GM10248 (cell line): ENCODE results near the gene ABCA13.

Source experiments
- CTCF ChIA-PET: fragments of 300-600 bp; sonication (Branson Sonifier 250); formaldehyde crosslinking; extraction: SDS; loops from one replicate; lab custom pipeline; 2021; ENCODE audit warnings: antibody characterized with exemption; lab: Yijun Ruan, JAX
- POLR2A ChIA-PET: fragments of 350-650 bp; sonication (Branson Sonifier 250); formaldehyde crosslinking; extraction: SDS; loops from one replicate; lab custom pipeline; 2020; ENCODE audit warnings: antibody characterized with exemption; lab: Yijun Ruan, JAX
- DNase-seq: peaks from one replicate; pipeline ENCODE4 v3.0.0; 2012; ENCODE audit errors: extremely low spot score
- TF ChIP-seq, protein P1 (sequence below): IDR thresholded peaks from 2 replicates; pipeline ENCODE4 v1.5.1; 2012; ENCODE audit warnings: mild to moderate bottlenecking, low read depth; ENCODE audit errors: extremely low read depth, missing control alignments, control extremely low read depth

ABCA13 gene

DNA sequence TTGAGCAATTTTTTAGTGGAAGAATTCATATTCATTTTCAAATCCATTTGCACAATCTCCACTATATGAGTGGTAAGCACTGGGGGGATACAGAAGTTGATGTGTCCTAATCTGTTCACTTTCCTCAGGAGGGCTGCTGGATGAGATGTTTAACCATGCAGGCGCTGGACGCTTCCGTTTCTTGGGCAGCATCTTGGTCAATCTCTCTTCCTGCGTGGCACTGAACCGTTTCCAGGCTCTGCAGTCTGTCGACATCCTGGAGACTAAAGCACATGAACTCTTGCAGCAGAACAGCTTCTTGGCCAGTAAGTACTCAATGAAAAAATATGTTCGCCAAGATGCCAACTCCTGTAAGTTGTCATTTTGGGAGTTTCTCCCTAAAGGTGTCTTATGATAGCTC lies 179.3 kb downstream of the ABCA13 start:
- ChIA-PET CTCF (no interaction called here), POLR2A (no interaction called here)
- TF ChIP-seq, protein P1, sequence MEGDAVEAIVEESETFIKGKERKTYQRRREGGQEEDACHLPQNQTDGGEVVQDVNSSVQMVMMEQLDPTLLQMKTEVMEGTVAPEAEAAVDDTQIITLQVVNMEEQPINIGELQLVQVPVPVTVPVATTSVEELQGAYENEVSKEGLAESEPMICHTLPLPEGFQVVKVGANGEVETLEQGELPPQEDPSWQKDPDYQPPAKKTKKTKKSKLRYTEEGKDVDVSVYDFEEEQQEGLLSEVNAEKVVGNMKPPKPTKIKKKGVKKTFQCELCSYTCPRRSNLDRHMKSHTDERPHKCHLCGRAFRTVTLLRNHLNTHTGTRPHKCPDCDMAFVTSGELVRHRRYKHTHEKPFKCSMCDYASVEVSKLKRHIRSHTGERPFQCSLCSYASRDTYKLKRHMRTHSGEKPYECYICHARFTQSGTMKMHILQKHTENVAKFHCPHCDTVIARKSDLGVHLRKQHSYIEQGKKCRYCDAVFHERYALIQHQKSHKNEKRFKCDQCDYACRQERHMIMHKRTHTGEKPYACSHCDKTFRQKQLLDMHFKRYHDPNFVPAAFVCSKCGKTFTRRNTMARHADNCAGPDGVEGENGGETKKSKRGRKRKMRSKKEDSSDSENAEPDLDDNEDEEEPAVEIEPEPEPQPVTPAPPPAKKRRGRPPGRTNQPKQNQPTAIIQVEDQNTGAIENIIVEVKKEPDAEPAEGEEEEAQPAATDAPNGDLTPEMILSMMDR, result no peak
- no peak for DNase-seq

DNA sequence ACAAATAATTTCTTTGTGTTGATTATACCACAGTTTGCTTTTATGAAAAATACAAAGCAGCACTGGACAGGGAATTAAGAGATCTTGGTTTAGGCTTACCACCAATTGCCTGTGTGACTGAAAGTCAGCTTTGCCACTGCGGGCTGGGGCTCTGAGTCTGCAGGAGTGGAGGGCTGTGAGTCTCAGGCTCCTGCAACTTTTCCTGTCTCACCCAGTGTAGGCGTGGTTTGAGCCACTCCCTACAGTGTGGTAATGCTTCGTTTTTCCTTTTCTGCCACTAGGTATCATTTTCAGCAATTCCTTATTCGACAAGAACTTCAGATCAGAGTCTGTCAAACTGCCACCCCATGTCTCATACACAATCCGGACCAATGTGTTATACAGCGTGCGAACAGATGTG lies 180.6 kb downstream of the ABCA13 start:
- no peak for DNase-seq
- TF ChIP-seq, protein P1, result no peak
- ChIA-PET POLR2A (no interaction called here), CTCF (no interaction called here)

DNA sequence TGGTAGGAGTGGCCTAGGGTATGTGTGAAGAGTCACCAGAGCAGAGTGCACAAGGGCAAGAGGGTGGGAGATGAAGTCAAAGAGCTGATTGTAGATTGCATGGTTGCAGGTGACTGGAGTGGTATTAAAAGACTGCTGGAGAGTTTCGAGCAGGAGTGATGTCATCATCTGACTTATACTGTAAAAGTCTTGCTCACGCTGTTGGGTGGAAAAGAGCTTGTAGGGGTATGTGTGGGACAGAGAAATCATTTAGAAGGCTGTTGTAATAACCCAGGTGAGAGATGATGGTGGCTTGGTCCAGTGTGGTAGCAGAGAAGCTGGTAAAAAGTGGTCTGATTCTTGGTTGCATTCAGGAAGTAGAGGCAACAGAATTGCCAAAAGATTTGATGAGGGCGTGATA lies 184.1 kb downstream of the ABCA13 start:
- no peak for DNase-seq
- TF ChIP-seq, protein P1, result no peak
- ChIA-PET POLR2A (no interaction called here), CTCF (no interaction called here)

DNA sequence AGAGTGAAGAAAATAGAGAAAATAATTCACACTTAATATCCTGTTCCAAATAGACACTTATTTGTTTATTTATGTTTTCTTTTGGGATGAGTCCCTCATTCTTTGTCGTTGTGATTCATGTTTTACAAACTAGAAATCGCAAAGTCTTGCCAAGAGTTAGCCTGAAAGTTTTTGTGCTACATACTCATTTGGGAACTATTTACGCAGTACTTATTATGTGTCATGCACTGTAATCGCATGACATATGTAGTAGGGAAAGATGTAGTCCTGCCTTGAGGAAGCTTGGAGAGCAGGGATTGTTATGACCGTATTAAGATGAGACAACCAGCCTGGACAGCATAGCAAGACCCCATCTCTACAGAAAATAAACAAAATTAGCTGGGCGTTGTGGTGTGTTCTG lies 189.3 kb downstream of the ABCA13 start:
- POLR2A ChIA-PET, result no interaction called here
- TF ChIP-seq, protein P1, result no peak
- DNase-seq, result no peak
- CTCF ChIA-PET, result no interaction called here

DNA sequence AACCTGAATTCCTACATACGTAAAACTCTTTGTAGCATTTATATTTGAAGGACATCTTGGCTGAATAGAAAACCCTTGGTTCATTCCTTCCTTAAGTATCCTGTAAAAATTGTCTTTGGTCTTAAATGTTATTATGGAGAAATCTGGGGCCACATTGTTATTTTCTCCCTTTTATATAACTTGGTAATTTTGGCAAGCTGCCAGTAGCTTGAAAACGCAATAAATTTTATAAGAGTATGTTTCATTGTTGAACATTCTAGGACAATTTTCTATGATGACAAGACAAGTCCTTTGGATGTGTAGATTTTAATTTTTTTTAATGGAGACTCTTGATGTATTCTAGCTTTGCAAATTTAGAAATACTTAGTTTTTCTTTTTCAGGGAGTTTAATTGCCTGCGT lies 191.9 kb downstream of the ABCA13 start:
- ChIA-PET POLR2A (no interaction called here), CTCF (interaction anchor here (1.0 kb wide), 1 partner anchor 17 kb away, joined by 4 read pairs; no protein-coding TSS in a partner anchor)
- TF ChIP-seq, protein P1, result no peak
- no peak for DNase-seq

DNA sequence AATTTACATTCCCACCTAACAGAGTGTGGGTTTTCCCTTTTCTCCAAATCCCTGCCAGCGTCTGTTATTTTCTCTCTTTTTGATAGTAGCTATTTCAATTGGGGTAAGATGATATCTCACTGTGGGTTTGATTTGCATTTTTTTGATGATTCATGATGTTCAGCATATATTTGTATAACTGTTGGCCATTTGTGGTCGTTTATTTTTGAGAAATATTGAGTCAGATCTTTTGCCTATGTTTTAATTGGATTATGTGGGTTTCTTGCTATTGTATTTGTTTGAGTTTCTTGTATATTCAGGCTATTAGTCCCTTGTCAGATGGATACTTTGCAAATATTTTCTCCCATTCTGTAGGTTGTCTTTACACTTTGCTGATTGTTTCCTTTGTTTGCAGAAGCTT lies 193.8 kb downstream of the ABCA13 start:
- DNase-seq, result no peak
- ChIA-PET CTCF (no interaction called here), POLR2A (no interaction called here)
- TF ChIP-seq, protein P1, result no peak

DNA sequence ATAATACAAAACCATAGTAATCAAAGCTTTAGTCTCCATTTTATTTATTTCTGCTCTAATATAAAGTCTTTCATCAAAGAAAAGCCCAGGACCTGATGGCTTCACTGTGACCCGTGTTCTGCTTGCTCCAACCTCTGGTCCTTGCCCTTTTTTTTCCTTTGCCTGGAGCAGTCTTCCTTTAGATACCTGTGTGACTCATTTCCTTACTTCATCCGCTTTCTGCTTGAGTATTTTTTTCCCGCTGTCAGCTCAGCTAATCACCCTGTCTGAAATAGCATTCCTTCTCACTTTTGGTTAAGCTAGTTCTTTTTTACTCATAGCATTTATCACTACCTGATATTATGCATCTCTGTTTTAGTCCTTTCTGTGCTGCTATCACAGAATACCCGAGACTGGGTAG lies 194.8 kb downstream of the ABCA13 start:
- CTCF ChIA-PET, result no interaction called here
- TF ChIP-seq, protein P1, result no peak
- POLR2A ChIA-PET, result no interaction called here
- DNase-seq, result no peak
